PFSK-1 (cell line): ENCODE results near the gene TMEM271.

ENCODE experiments used
- FOXP2 ChIP-seq: optimal IDR thresholded peaks from 2 replicates; pipeline ENCODE3; 2011; ENCODE audit warnings: borderline replicate concordance, control low read depth, inconsistent platforms; ENCODE audit not compliant: insufficient read depth; ENCODE audit errors: extremely low read length, extremely low read depth
- POLR2AphosphoS5 ChIP-seq: IDR thresholded peaks from 2 replicates; pipeline ENCODE4 v1.6.1; 2012; ENCODE audit warnings: low read depth, mild to moderate bottlenecking, control low read depth, low read length, moderate library complexity
- REST ChIP-seq, 2 experiments: IDR thresholded peaks; 2 replicates each; pipeline versions ENCODE4 v1.6.1 to v1.8.0; 2011 to 2012; ENCODE audit warnings: low read depth in 2 of 2, low read length in 2 of 2, control low read depth in 1 of 2, inconsistent platforms in 1 of 2, mild to moderate bottlenecking in 1 of 2, moderate library complexity in 1 of 2; ENCODE audit not compliant: insufficient read depth in 1 of 2
- SIN3A ChIP-seq: IDR thresholded peaks from 2 replicates; pipeline ENCODE4 v1.6.1; 2012; ENCODE audit warnings: mild to moderate bottlenecking, low read length, moderate library complexity, borderline replicate concordance; ENCODE audit not compliant: insufficient read depth
- TAF1 ChIP-seq: IDR thresholded peaks from 2 replicates; pipeline ENCODE4 v1.6.1; 2012; ENCODE audit warnings: low read length, control low read depth, borderline replicate concordance; ENCODE audit not compliant: insufficient read depth

The TMEM271 gene

GRCh38 chr4:590313-590841 lies 14.3 kb upstream of the TMEM271 start:
- TF ChIP-seq FOXP2, result no peak
- no peak for TF ChIP-seq SIN3A

- TF ChIP-seq SIN3A (no peak), FOXP2 (no peak), TAF1 (no peak), POLR2AphosphoS5 (no peak), REST (IDR thresholded peaks at IDR 0.05; ENCODE audit: insufficient read depth in 1 of 2, low read depth in 2 of 2, low read length in 2 of 2) (no peak)
These were observed 13.3 kb upstream of the TMEM271 start for GRCh38 chr4:589219-589963.

- no peak for TF ChIP-seq FOXP2
- TF ChIP-seq POLR2AphosphoS5, result no peak
- no peak for TF ChIP-seq TAF1
- TF ChIP-seq REST (IDR thresholded peaks at IDR 0.05; ENCODE audit: insufficient read depth in 1 of 2, low read depth in 2 of 2, low read length in 2 of 2), result no peak
- TF ChIP-seq SIN3A, result no peak
These were observed 12.3 kb upstream of the TMEM271 start for GRCh38 chr4:588351-588849.

- no peak for TF ChIP-seq REST (IDR thresholded peaks at IDR 0.05; ENCODE audit: insufficient read depth in 1 of 2, low read depth in 2 of 2, low read length in 2 of 2)
- no peak for TF ChIP-seq SIN3A
- no peak for TF ChIP-seq POLR2AphosphoS5
- no peak for TF ChIP-seq FOXP2
- TF ChIP-seq TAF1, result no peak
These were observed 11.7 kb upstream of the TMEM271 start for GRCh38 chr4:587671-588350.

GRCh38 chr4:583820-584219 lies 7.7 kb upstream of the TMEM271 start:
- TF ChIP-seq POLR2AphosphoS5 (no peak), TAF1 (no peak), REST (IDR thresholded peaks at IDR 0.05; ENCODE audit: insufficient read depth in 1 of 2, low read depth in 2 of 2, low read length in 2 of 2) (no peak), FOXP2 (no peak), SIN3A (no peak)
